Neural cell (in vitro differentiated cells): ENCODE data around the gene KRTAP21-2. TPM values are rescaled to one million over a fixed set of nuclear protein-coding genes. Genes with fewer than 3 reads are reported as not detected.

Experiments
- H2AFZ ChIP-seq: fragments of 200-600, 300-800 bp; sonication (generic), shearing (Covaris generic); 2 replicates; pipeline ENCODE4 v1.6.0; 2014; ENCODE audit warnings: low read depth, mild to moderate bottlenecking, antibody characterized with exemption, low read length, moderate library complexity
- H3F3A ChIP-seq: fragments of 200-600 bp; shearing (Covaris generic); 2 replicates; pipeline ENCODE4 v1.6.1; 2016; ENCODE audit warnings: mild to moderate bottlenecking, moderate library complexity, mixed read lengths, antibody characterized with exemption, low read length; ENCODE audit not compliant: insufficient read depth, poor library complexity, severe bottlenecking
- H3K27ac ChIP-seq: fragments of 200-600, 300-800 bp; sonication (generic), shearing (Covaris generic); 2 replicates; pipeline ENCODE4 v1.5.1; 2014; ENCODE audit warnings: mild to moderate bottlenecking, low read length, moderate library complexity
- H3K27me3 ChIP-seq: fragments of 300-800, 200-600 bp; sonication (generic), shearing (Covaris generic); 2 replicates; pipeline ENCODE4 v1.6.0; 2014; ENCODE audit warnings: mild to moderate bottlenecking, low read depth, low read length, moderate library complexity; ENCODE audit not compliant: insufficient read depth
- H3K36me3 ChIP-seq: fragments of 300-800, 200-600 bp; sonication (generic), shearing (Covaris generic); 2 replicates; pipeline ENCODE4 v1.5.1; 2014; ENCODE audit warnings: mild to moderate bottlenecking, antibody characterized with exemption, low read length, moderate library complexity; ENCODE audit not compliant: insufficient read depth
- H3K4me2 ChIP-seq: fragments of 300-800, 200-600 bp; sonication (generic), shearing (Covaris generic); 2 replicates; pipeline ENCODE4 v1.6.0; 2014; ENCODE audit warnings: mild to moderate bottlenecking, low read length
- H3K4me3 ChIP-seq: fragments of 300-800, 200-600 bp; sonication (generic), shearing (Covaris generic); 2 replicates; pipeline ENCODE4 v1.5.1; 2014; ENCODE audit warnings: mild to moderate bottlenecking, low read length, moderate library complexity
- H3K79me2 ChIP-seq: fragments of 200-600 bp; shearing (Covaris generic); replicated peaks from 2 replicates; pipeline ENCODE4 v1.6.0; 2014; ENCODE audit warnings: mild to moderate bottlenecking, low read length, moderate library complexity; ENCODE audit not compliant: insufficient read depth
- H3K9ac ChIP-seq: fragments of 300-800, 200-600 bp; sonication (generic), shearing (Covaris generic); 2 replicates; pipeline ENCODE4 v1.6.1; 2016; ENCODE audit warnings: mild to moderate bottlenecking, low read length, mixed read lengths
- H3K9me2 ChIP-seq: fragments of 200-600 bp; shearing (Covaris generic); 2 replicates; pipeline ENCODE4 v1.6.1; 2016; ENCODE audit warnings: mild to moderate bottlenecking, low read length, mixed read lengths; ENCODE audit not compliant: insufficient read depth
- H3K9me3 ChIP-seq: fragments of 200-600, 300-800 bp; sonication (generic), shearing (Covaris generic); 2 replicates; pipeline ENCODE4 v1.6.1; 2016; ENCODE audit warnings: mild to moderate bottlenecking, mixed run types, low read length, moderate library complexity, mixed read lengths
- H4K20me1 ChIP-seq: fragments of 200-600 bp; shearing (Covaris generic); 2 replicates; pipeline ENCODE4 v1.6.1; 2016; ENCODE audit warnings: mild to moderate bottlenecking, mixed run types; ENCODE audit not compliant: insufficient read depth
- CTCF ChIP-seq: fragments of 450-650 bp; IDR thresholded peaks from 2 replicates; pipeline ENCODE4 v1.5.1; 2014; ENCODE audit warnings: antibody characterized with exemption, mild to moderate bottlenecking, moderate library complexity; ENCODE audit not compliant: poor library complexity, severe bottlenecking
- EP300 ChIP-seq: fragments of 450-650 bp; conservative IDR thresholded peaks from 2 replicates; pipeline ENCODE4 v1.6.1; 2014; ENCODE audit warnings: antibody characterized with exemption, mild to moderate bottlenecking, moderate library complexity; ENCODE audit not compliant: poor library complexity, severe bottlenecking
- EZH2 ChIP-seq: fragments of 200-600, 300-800 bp; shearing (Covaris generic), sonication (generic); IDR thresholded peaks from 2 replicates; pipeline ENCODE4 v1.6.1; 2014; ENCODE audit warnings: antibody characterized with exemption, low read length, borderline replicate concordance, mild to moderate bottlenecking; ENCODE audit not compliant: insufficient read depth, poor library complexity, severe bottlenecking
- MXI1 ChIP-seq: fragments of 450-650 bp; conservative IDR thresholded peaks from 2 replicates; pipeline ENCODE4 v1.6.1; 2014; ENCODE audit warnings: antibody characterized with exemption, mild to moderate bottlenecking; ENCODE audit not compliant: poor library complexity, severe bottlenecking
- POLR2AphosphoS5 ChIP-seq: IDR thresholded peaks from 2 replicates; pipeline ENCODE4 v1.6.1; 2012
- RAD21 ChIP-seq: fragments of 450-650 bp; conservative IDR thresholded peaks from 2 replicates; pipeline ENCODE4 v1.6.1; 2014; ENCODE audit warnings: antibody characterized with exemption, mild to moderate bottlenecking, moderate library complexity
- REST ChIP-seq: IDR thresholded peaks from 2 replicates; pipeline ENCODE4 v1.6.1; 2012; ENCODE audit warnings: borderline replicate concordance
- SMC3 ChIP-seq: fragments of 450-650 bp; conservative IDR thresholded peaks from 2 replicates; pipeline ENCODE4 v1.6.1; 2014; ENCODE audit warnings: antibody characterized with exemption, mild to moderate bottlenecking, moderate library complexity; ENCODE audit not compliant: poor library complexity
- TAF1 ChIP-seq: IDR thresholded peaks from 2 replicates; pipeline ENCODE4 v1.6.1; 2012; ENCODE audit warnings: low read depth
- polyA minus RNA-seq: library from RNA; depleted of rRNA, polyadenylated mRNA; stranded (reverse); fragments of >200 nt; gene quantifications from 2 replicates; pipeline ENCODE4 v1.2.3, GENCODE V29; 2014
- polyA plus RNA-seq: library from polyadenylated mRNA; depleted of rRNA; stranded (reverse); fragments of >200 nt; gene quantifications from 2 replicates; pipeline ENCODE4 v1.2.3, GENCODE V29; 2014

Gene KRTAP21-2
- polyA plus RNA-seq (not detected in 2 replicates), polyA minus RNA-seq (not detected in 2 replicates)

- Histone ChIP-seq H3K9me3 (no peaks in the 10 kb centered on the region), H2AFZ (no peak within 1 kb of the TSS), H3K4me3 (no peak within 1 kb of the TSS), H3K4me2 (no peak within 1 kb of the TSS), H3F3A (no peaks in the 10 kb centered on the region), H4K20me1 (no peaks in the 10 kb centered on the region), H3K9me2 (no peaks in the 10 kb centered on the region), H3K27ac (no peak within 1 kb of the TSS), H3K9ac (no peak within 1 kb of the TSS), H3K79me2 (no peaks in the 10 kb centered on the region), H3K36me3 (no peaks in the 10 kb centered on the region), H3K27me3 (no peaks in the 10 kb centered on the region)
- TF ChIP-seq POLR2AphosphoS5 (no peak), MXI1 (no peak), RAD21 (no peak), TAF1 (no peak), EZH2 (no peak), SMC3 (no peak), EP300 (no peak), REST (no peak), CTCF (no peak)
These were observed at the start of gene KRTAP21-2 for GRCh38 chr21:30747159-30747558. TSS of gene KRTAP21-2 (minus strand) at chr21:30747259. CDS start at chr21:30747202, 57 bp downstream.

GRCh38 chr21:30793581-30794314 lies 46.7 kb upstream of the KRTAP21-2 start:
- no peaks in the 10 kb centered on the region for H3K27me3 ChIP-seq
- no peak overlapping the region for H3K27ac ChIP-seq
- TF ChIP-seq POLR2AphosphoS5 (peak; percentile 68), EP300 (no peak)
- no peak overlapping the region for H2AFZ ChIP-seq
- H3K79me2 ChIP-seq, result no peaks in the 10 kb centered on the region
- no peak overlapping the region for H3K4me3 ChIP-seq
- no peaks in the 10 kb centered on the region for H4K20me1 ChIP-seq
- no peaks in the 10 kb centered on the region for H3K9me3 ChIP-seq
- H3K9me2 ChIP-seq, result no peaks in the 10 kb centered on the region
- H3K36me3 ChIP-seq, result no peaks in the 10 kb centered on the region
- no peak overlapping the region for H3K9ac ChIP-seq
- H3F3A ChIP-seq, result no peaks in the 10 kb centered on the region
- no peak overlapping the region for H3K4me2 ChIP-seq
